ENCODE data around the gene CUTA.

The CUTA gene

GRCh38 chr6:33425668-33426577, 8.0 kb upstream of the CUTA start:
- TF ChIP-seq CTCF (IDR thresholded peaks at IDR 0.05; ENCODE audit: insufficient read depth, low read length, poor library complexity, severe bottlenecking): peak; percentile 65
- DNase-seq (ENCODE audit: extremely low read depth, insufficient read length): peak; percentile 85
- Histone ChIP-seq H3K27me3 (replicated peaks; ENCODE audit: control insufficient read depth, insufficient read depth, low read length) (no peaks in the 10 kb centered on the region), H3K36me3 (ENCODE audit: control insufficient read depth, insufficient read depth, low read length) (no peaks in the 10 kb centered on the region), H3K4me3 (replicated peaks; ENCODE audit: low read depth, low read length) (peak overlapping the region; percentile 60)

- H3K36me3 ChIP-seq (ENCODE audit: control insufficient read depth, insufficient read depth, low read length): no peaks in the 10 kb centered on the region
- no peak for DNase-seq (ENCODE audit: extremely low read depth, insufficient read length)
- no peak for TF ChIP-seq CTCF (IDR thresholded peaks at IDR 0.05; ENCODE audit: insufficient read depth, low read length, poor library complexity, severe bottlenecking)
- peak overlapping the region; percentile 60 for H3K4me3 ChIP-seq (replicated peaks; ENCODE audit: low read depth, low read length)
- no peaks in the 10 kb centered on the region for H3K27me3 ChIP-seq (replicated peaks; ENCODE audit: control insufficient read depth, insufficient read depth, low read length)
Observed at GRCh38 chr6:33424855-33425667, 7.2 kb upstream of the CUTA start.

GRCh38 chr6:33423777-33424176, 5.9 kb upstream of the CUTA start:
- TF ChIP-seq CTCF (IDR thresholded peaks at IDR 0.05; ENCODE audit: insufficient read depth, low read length, poor library complexity, severe bottlenecking): no peak
- no peaks in the 10 kb centered on the region for H3K36me3 ChIP-seq (ENCODE audit: control insufficient read depth, insufficient read depth, low read length)
- H3K4me3 ChIP-seq (replicated peaks; ENCODE audit: low read depth, low read length): no peak overlapping the region
- DNase-seq (ENCODE audit: extremely low read depth, insufficient read length): no peak
- H3K27me3 ChIP-seq (replicated peaks; ENCODE audit: control insufficient read depth, insufficient read depth, low read length): no peaks in the 10 kb centered on the region

- DNase-seq (ENCODE audit: extremely low read depth, insufficient read length): no peak
- H3K36me3 ChIP-seq (ENCODE audit: control insufficient read depth, insufficient read depth, low read length): no peaks in the 10 kb centered on the region
- no peak overlapping the region for H3K4me3 ChIP-seq (replicated peaks; ENCODE audit: low read depth, low read length)
- no peak for TF ChIP-seq CTCF (IDR thresholded peaks at IDR 0.05; ENCODE audit: insufficient read depth, low read length, poor library complexity, severe bottlenecking)
- no peaks in the 10 kb centered on the region for H3K27me3 ChIP-seq (replicated peaks; ENCODE audit: control insufficient read depth, insufficient read depth, low read length)
Observed at GRCh38 chr6:33421344-33421643, 3.4 kb upstream of the CUTA start.

DNA sequence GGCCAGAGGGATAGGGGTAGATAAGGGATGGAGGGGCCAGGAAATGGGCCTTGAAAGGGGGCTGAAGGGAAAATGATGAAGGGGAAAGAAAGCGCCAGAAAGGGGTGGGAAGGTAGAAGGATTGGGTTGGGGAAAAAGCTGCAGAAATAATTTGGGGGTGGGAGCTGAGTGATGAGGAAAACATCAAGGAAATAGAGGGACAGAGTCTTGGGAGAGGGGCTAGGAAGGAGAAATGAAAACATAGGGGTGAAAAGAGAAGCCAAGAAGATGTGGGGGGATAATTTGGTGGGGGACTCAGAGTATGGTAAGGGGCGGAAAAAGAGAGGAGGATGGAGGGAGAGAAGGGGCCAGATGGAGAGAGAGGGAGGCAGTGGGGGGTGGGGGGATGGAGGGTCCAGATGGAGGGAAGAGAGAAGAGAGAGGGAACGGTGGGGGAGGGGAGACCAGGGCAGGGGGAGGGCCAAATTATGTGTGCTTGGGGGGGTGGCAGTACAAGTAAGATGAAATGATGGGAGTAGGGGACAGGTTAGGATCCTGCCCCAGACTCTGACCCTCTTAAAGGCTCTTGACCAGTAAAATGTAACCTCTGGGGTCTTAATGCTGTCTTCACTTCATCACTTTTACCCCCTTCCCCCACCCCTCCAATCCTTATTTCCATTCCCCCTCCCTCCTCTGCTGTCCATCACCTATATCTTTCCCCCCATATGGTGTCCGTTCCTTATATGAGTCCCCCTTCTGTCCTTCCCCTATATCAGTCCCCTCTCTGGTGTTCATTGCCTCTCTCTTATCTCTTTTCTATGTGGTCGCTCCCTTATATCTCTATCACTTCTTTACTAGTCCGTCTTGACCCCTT, 2.8 kb upstream of the CUTA start:
- H3K4me3 ChIP-seq (replicated peaks; ENCODE audit: low read depth, low read length): no peak overlapping the region
- H3K36me3 ChIP-seq (ENCODE audit: control insufficient read depth, insufficient read depth, low read length): no peaks in the 10 kb centered on the region
- H3K27me3 ChIP-seq (replicated peaks; ENCODE audit: control insufficient read depth, insufficient read depth, low read length): no peaks in the 10 kb centered on the region
- no peak for TF ChIP-seq CTCF (IDR thresholded peaks at IDR 0.05; ENCODE audit: insufficient read depth, low read length, poor library complexity, severe bottlenecking)
- no peak for DNase-seq (ENCODE audit: extremely low read depth, insufficient read length)
